HEK293T (cell line): ENCODE data around the gene CDCA3.

ENCODE experiments used
- CTCF ChIA-PET: fragments of 350-600 bp; formaldehyde crosslinking; extraction: SDS; loops from one replicate; lab custom pipeline; 2021; ENCODE audit warnings: antibody characterized with exemption, inconsistent platforms; lab: Yijun Ruan, JAX
- POLR2A ChIA-PET: fragments of 350-600 bp; formaldehyde crosslinking; extraction: SDS; loops from one replicate; lab custom pipeline; 2020; ENCODE audit warnings: antibody characterized with exemption, inconsistent platforms; lab: Yijun Ruan, JAX
- DNase-seq: peaks from one replicate; pipeline ENCODE4 v3.0.0; 2012; ENCODE audit warnings: mixed read lengths; ENCODE audit errors: extremely low spot score
- ARNT ChIP-seq: fragments of 450-650 bp; IDR thresholded peaks from 2 replicates; pipeline ENCODE4 v1.6.1; 2017; ENCODE audit warnings: mild to moderate bottlenecking
- BHLHE40 ChIP-seq: fragments of 450-650 bp; IDR thresholded peaks from 2 replicates; pipeline ENCODE4 v1.6.1; 2016; ENCODE audit warnings: mild to moderate bottlenecking, moderate library complexity, borderline replicate concordance
- CTBP1 ChIP-seq: fragments of 450-650 bp; IDR thresholded peaks from 2 replicates; pipeline ENCODE4 v1.6.1; 2016; ENCODE audit warnings: borderline replicate concordance
- ELF4 ChIP-seq: fragments of 450-650 bp; IDR thresholded peaks from 2 replicates; pipeline ENCODE4 v1.6.1; 2017; ENCODE audit warnings: antibody characterized with exemption
- FOXA1 ChIP-seq: fragments of 450-650 bp; IDR thresholded peaks from 2 replicates; pipeline ENCODE4 v1.6.1; 2016; ENCODE audit warnings: mild to moderate bottlenecking
- FOXK2 ChIP-seq: fragments of 450-650 bp; IDR thresholded peaks from 2 replicates; pipeline ENCODE4 v1.6.1; 2016; ENCODE audit warnings: mild to moderate bottlenecking
- FOXM1 ChIP-seq: fragments of 450-650 bp; IDR thresholded peaks from 2 replicates; pipeline ENCODE4 v1.6.1; 2017; ENCODE audit warnings: mild to moderate bottlenecking, borderline replicate concordance
- HDGF ChIP-seq: fragments of 450-650 bp; IDR thresholded peaks from 2 replicates; pipeline ENCODE4 v1.6.1; 2017; ENCODE audit warnings: antibody characterized with exemption, borderline replicate concordance
- L3MBTL2 ChIP-seq: fragments of 450-650 bp; conservative IDR thresholded peaks from 2 replicates; pipeline ENCODE4 v1.6.1; 2016; ENCODE audit warnings: mild to moderate bottlenecking
- LEF1 ChIP-seq: fragments of 450-650 bp; IDR thresholded peaks from 2 replicates; pipeline ENCODE4 v1.6.1; 2017; ENCODE audit warnings: mild to moderate bottlenecking, borderline replicate concordance
- NFRKB ChIP-seq: fragments of 450-650 bp; IDR thresholded peaks from 2 replicates; pipeline ENCODE4 v1.6.1; 2016; ENCODE audit warnings: mild to moderate bottlenecking, moderate library complexity
- PKNOX1 ChIP-seq: fragments of 450-650 bp; IDR thresholded peaks from 2 replicates; pipeline ENCODE4 v1.6.1; 2016
- SP1 ChIP-seq: fragments of 450-650 bp; IDR thresholded peaks from 2 replicates; pipeline ENCODE4 v1.6.1; 2017
- SUZ12 ChIP-seq: fragments of 450-650 bp; IDR thresholded peaks from 2 replicates; pipeline ENCODE4 v1.6.1; 2016; ENCODE audit warnings: mild to moderate bottlenecking
- TARDBP ChIP-seq: fragments of 450-650 bp; IDR thresholded peaks from 2 replicates; pipeline ENCODE4 v1.6.1; 2016
- ZNF384 ChIP-seq: fragments of 450-650 bp; IDR thresholded peaks from 2 replicates; pipeline ENCODE4 v1.6.1; 2016

Gene CDCA3

GRCh38 chr12:6837370-6838060 lies 13.6 kb downstream of the CDCA3 start:
- POLR2A ChIA-PET = interaction anchor here (0.8 to 6.3 kb wide), 4 partner anchors 14 to 84 kb away, joined by 3 to 51 read pairs (median 6); partner anchors contain the start of genes CDCA3, GPR162, MLF2 and USP5
- CTCF ChIA-PET = no interaction called here
- DNase-seq = no peak
- TF ChIP-seq SP1 (no peak), ZNF384 (no peak), HDGF (no peak), FOXK2 (no peak), PKNOX1 (no peak), ELF4 (no peak), SUZ12 (no peak), ARNT (no peak), FOXA1 (no peak), CTBP1 (no peak), L3MBTL2 (no peak), TARDBP (no peak)

GRCh38 chr12:6836851-6837250 lies 14.2 kb downstream of the CDCA3 start:
- DNase-seq = no peak
- CTCF ChIA-PET = interaction anchor here (1.3 to 2.9 kb wide), 2 partner anchors 8 to 14 kb away, joined by 5 to 14 read pairs; partner anchors contain the start of genes CDCA3 and USP5
- POLR2A ChIA-PET = interaction anchor here (0.7 to 6.3 kb wide), 5 partner anchors 12 to 83 kb away, joined by 3 to 51 read pairs (median 5); partner anchors contain the start of genes CDCA3, GPR162, MLF2 and USP5
- no peak for TF ChIP-seq SUZ12
- TF ChIP-seq TARDBP = no peak
- no peak for TF ChIP-seq FOXK2
- TF ChIP-seq LEF1 = no peak
- no peak for TF ChIP-seq BHLHE40
- no peak for TF ChIP-seq FOXM1

- TF ChIP-seq FOXK2 (no peak), PKNOX1 (no peak), ELF4 (no peak), SP1 (no peak), SUZ12 (no peak), ARNT (no peak), LEF1 (no peak), FOXM1 (no peak), NFRKB (no peak), L3MBTL2 (no peak), BHLHE40 (no peak), ZNF384 (no peak), HDGF (no peak), CTBP1 (no peak)
- POLR2A ChIA-PET = interaction anchor here (0.8 to 6.3 kb wide), 8 partner anchors 8 to 111 kb away, joined by 3 to 51 read pairs (median 4); partner anchors contain the start of genes CDCA3, COPS7A, GPR162 and MLF2
- CTCF ChIA-PET = interaction anchor here (0.5 to 2.9 kb wide), 12 partner anchors 10 to 459 kb away, joined by 3 to 14 read pairs (median 6); partner anchors contain the start of genes CDCA3, GPR162, MLF2 and PTMS
- no peak for DNase-seq
Observed at GRCh38 chr12:6834873-6835272, 16.2 kb downstream of the CDCA3 start.

GRCh38 chr12:6834254-6834653 lies 16.8 kb downstream of the CDCA3 start:
- CTCF ChIA-PET = interaction anchor here (0.5 to 2.9 kb wide), 10 partner anchors 9 to 871 kb away, joined by 3 to 14 read pairs (median 6); partner anchors contain the start of genes CDCA3, MLF2, SPSB2 and USP5
- POLR2A ChIA-PET = interaction anchor here (1.1 to 6.3 kb wide), 10 partner anchors 9 to 145 kb away, joined by 3 to 51 read pairs (median 4); partner anchors contain the start of genes C12orf57, CDCA3, COPS7A and MLF2
- no peak for DNase-seq
- no peak for TF ChIP-seq CTBP1
- TF ChIP-seq ELF4 = no peak
- TF ChIP-seq ZNF384 = no peak
- TF ChIP-seq SP1 = no peak
- no peak for TF ChIP-seq SUZ12
- TF ChIP-seq ARNT = no peak
- TF ChIP-seq FOXA1 = no peak
- no peak for TF ChIP-seq TARDBP
- no peak for TF ChIP-seq HDGF
- TF ChIP-seq PKNOX1 = no peak
- TF ChIP-seq FOXK2 = no peak
- TF ChIP-seq NFRKB = no peak

GRCh38 chr12:6833189-6833890 lies 17.7 kb downstream of the CDCA3 start:
- TF ChIP-seq CTBP1 = no peak
- no peak for TF ChIP-seq PKNOX1
- no peak for TF ChIP-seq NFRKB
- no peak for TF ChIP-seq FOXA1
- TF ChIP-seq ARNT = no peak
- no peak for TF ChIP-seq FOXK2
- TF ChIP-seq HDGF = no peak
- no peak for TF ChIP-seq SUZ12
- no peak for TF ChIP-seq BHLHE40
- TF ChIP-seq ZNF384 = no peak
- no peak for TF ChIP-seq SP1
- TF ChIP-seq ELF4 = no peak
- TF ChIP-seq L3MBTL2 = no peak
- CTCF ChIA-PET = interaction anchor here (0.6 to 1.3 kb wide), 5 partner anchors 8 to 872 kb away, joined by 3 to 5 read pairs (median 4); no protein-coding TSS in a partner anchor
- POLR2A ChIA-PET = interaction anchor here (1.1 to 6.3 kb wide), 9 partner anchors 10 to 144 kb away, joined by 3 to 51 read pairs (median 5); partner anchors contain the start of genes C12orf57, CDCA3, COPS7A and MLF2
- no peak for DNase-seq
